CD8-positive, alpha-beta memory T cell (primary cell): Measurements from ENCODE around the gene CES3. TPM values are rescaled to one million over a fixed set of nuclear protein-coding genes. Genes with fewer than 3 reads are reported as not detected.
A peak's percentile ranks its signal among the peaks of the same experiment; 100 is the strongest.

ENCODE experiments used
- CTCF ChIA-PET: fragments of 350-600 bp; sonication (Branson Sonifier 250); formaldehyde crosslinking; loops from one replicate; lab custom pipeline; 2021; ENCODE audit warnings: antibody characterized with exemption; lab: Charles Lee
- POLR2A ChIA-PET: fragments of 350-600 bp; sonication (Branson Sonifier 250); formaldehyde crosslinking; loops from one replicate; lab custom pipeline; 2021; ENCODE audit warnings: antibody characterized with exemption; lab: Charles Lee
- DNase-seq, 5 donors: peaks; one replicate each; pipeline versions ENCODE4 v3.0.0 to v3.0.0-alpha.2; 2020 to 2022; ENCODE audit warnings: mixed read lengths in 1 of 5
- H3K27ac ChIP-seq: one replicate; pipeline ENCODE4 v1.7.0; 2013; ENCODE audit warnings: low read depth, mild to moderate bottlenecking, low read length, moderate library complexity
- H3K27me3 ChIP-seq: 2 replicates; pipeline ENCODE4 v1.7.0; 2013; ENCODE audit warnings: low read length, mild to moderate bottlenecking; ENCODE audit not compliant: insufficient read depth, poor library complexity, severe bottlenecking
- H3K36me3 ChIP-seq: 2 replicates; pipeline ENCODE4 v1.7.0; 2013; ENCODE audit warnings: mild to moderate bottlenecking, low read length, moderate library complexity; ENCODE audit not compliant: insufficient read depth
- H3K4me1 ChIP-seq: 2 replicates; pipeline ENCODE4 v1.7.0; 2013; ENCODE audit warnings: mild to moderate bottlenecking, low read length, moderate library complexity; ENCODE audit not compliant: insufficient read depth
- H3K4me3 ChIP-seq: 2 replicates; pipeline ENCODE4 v1.7.0; 2013; ENCODE audit warnings: mild to moderate bottlenecking, low read length
- H3K9me3 ChIP-seq: 2 replicates; pipeline ENCODE4 v1.7.0; 2013; ENCODE audit warnings: mild to moderate bottlenecking, low read length
- H3K27ac Mint-ChIP-seq, 8 donors: one replicate each; pipeline ENCODE4 v1.8.0; 2020 to 2021; ENCODE audit warnings: mixed read lengths in 8 of 8, mild to moderate bottlenecking in 6 of 8, inconsistent platforms in 3 of 8, moderate library complexity in 3 of 8
- H3K27me3 Mint-ChIP-seq, 2 donors: one replicate each; pipeline ENCODE4 v1.8.0; 2020 to 2021; ENCODE audit warnings: mixed read lengths in 2 of 2, mild to moderate bottlenecking in 1 of 2, moderate library complexity in 1 of 2
- H3K36me3 Mint-ChIP-seq, 3 donors: one replicate each; pipeline ENCODE4 v1.8.0; 2020 to 2021; ENCODE audit warnings: mixed read lengths in 3 of 3, inconsistent platforms in 1 of 3, mild to moderate bottlenecking in 1 of 3
- H3K4me1 Mint-ChIP-seq, 3 donors: one replicate each; pipeline ENCODE4 v1.8.0; 2020 to 2021; ENCODE audit warnings: mixed read lengths in 3 of 3, inconsistent platforms in 1 of 3, mild to moderate bottlenecking in 1 of 3
- H3K4me3 Mint-ChIP-seq, 7 donors: one replicate each; pipeline ENCODE4 v1.8.0; 2020 to 2021; ENCODE audit warnings: mixed read lengths in 7 of 7, mild to moderate bottlenecking in 6 of 7, moderate library complexity in 4 of 7, inconsistent platforms in 2 of 7
- H3K9me3 Mint-ChIP-seq, 5 donors: one replicate each; pipeline ENCODE4 v1.8.0; 2020 to 2022; ENCODE audit warnings: mixed read lengths in 5 of 5, mild to moderate bottlenecking in 3 of 5, moderate library complexity in 2 of 5, inconsistent platforms in 1 of 5
- polyA plus RNA-seq: library from polyadenylated mRNA; unstranded; fragments of 300-500 nt; fragmentation: Illumina TruSeq; gene quantifications from one replicate; pipeline ENCODE4 v1.2.3, GENCODE V29; 2021
- total RNA-seq, 2 experiments: library from RNA; stranded (reverse); gene quantifications; one replicate each; pipeline ENCODE4 v1.2.3, GENCODE V29; 2021

The CES3 gene
- total and polyA plus RNA-seq, 3 experiments from 2014 or later = 0.16 to 0.24 TPM; not detected in 1

- Histone ChIP-seq H3K4me1 (peaks cover 9% of the 10 kb centered on the region), H3K27me3 (no peaks in the 10 kb centered on the region), H3K9me3 (no peaks in the 10 kb centered on the region), H3K36me3 (no peaks in the 10 kb centered on the region), H3K4me3 (no peak overlapping the region), H3K27ac (no peak overlapping the region)
- Mint-ChIP-seq H3K4me1 (peaks cover 10 to 20% (median 17%) of the 10 kb centered on the region in 3 donors), H3K27ac (peak overlapping the region in 2 of 8 donors; percentile 1 to 53), H3K9me3 (no peaks in the 10 kb centered on the region), H3K36me3 (no peaks in the 10 kb centered on the region), H3K27me3 (peaks cover 0 to 1% of the 10 kb centered on the region in 2 donors), H3K4me3 (peak overlapping the region; percentile 38 to 85 (median 64))
- ChIA-PET POLR2A (no interaction called here), CTCF (no interaction called here)
- DNase-seq = no peak
Observed at GRCh38 chr16:67001726-67002125, 40.7 kb downstream of the CES3 start.

GRCh38 chr16:67006930-67007658 is 46.0 kb downstream of the CES3 start:
- no peak overlapping the region for H3K4me3 Mint-ChIP-seq
- H3K4me3 ChIP-seq = no peak overlapping the region
- no peaks in the 10 kb centered on the region for H3K9me3 Mint-ChIP-seq
- no peak for DNase-seq
- ChIA-PET CTCF (interaction anchor here (1.0 to 1.7 kb wide), 2 partner anchors 148 to 178 kb away, joined by 4 to 5 read pairs; no protein-coding TSS in a partner anchor), POLR2A (no interaction called here)
- no peak overlapping the region for H3K27ac ChIP-seq
- H3K36me3 Mint-ChIP-seq = peaks cover 0 to 2% (median 0%) of the 10 kb centered on the region in 3 donors
- peaks cover 1 to 4% (median 3%) of the 10 kb centered on the region in 3 donors for H3K4me1 Mint-ChIP-seq
- H3K36me3 ChIP-seq = no peaks in the 10 kb centered on the region
- no peaks in the 10 kb centered on the region for H3K9me3 ChIP-seq
- H3K27me3 ChIP-seq = no peaks in the 10 kb centered on the region
- no peaks in the 10 kb centered on the region for H3K4me1 ChIP-seq
- no peak overlapping the region for H3K27ac Mint-ChIP-seq
- H3K27me3 Mint-ChIP-seq = peaks cover 0 to 5% of the 10 kb centered on the region in 2 donors

GRCh38 chr16:67009158-67009557 is 48.1 kb downstream of the CES3 start:
- POLR2A ChIA-PET = no interaction called here
- H3K36me3 ChIP-seq = no peaks in the 10 kb centered on the region
- H3K4me1 ChIP-seq = peaks cover 8% of the 10 kb centered on the region
- no peak for DNase-seq
- Mint-ChIP-seq H3K4me1 (peaks cover 0 to 7% (median 2%) of the 10 kb centered on the region in 3 donors), H3K27ac (peak overlapping the region in 2 of 8 donors; percentile 4 to 77), H3K27me3 (peaks cover 0 to 8% of the 10 kb centered on the region in 2 donors), H3K4me3 (peak overlapping the region in 1 of 7 donors; percentile 10), H3K9me3 (no peaks in the 10 kb centered on the region), H3K36me3 (peaks cover 0 to 2% (median 0%) of the 10 kb centered on the region in 3 donors)
- H3K4me3 ChIP-seq = no peak overlapping the region
- H3K9me3 ChIP-seq = no peaks in the 10 kb centered on the region
- no peaks in the 10 kb centered on the region for H3K27me3 ChIP-seq
- CTCF ChIA-PET = no interaction called here
- H3K27ac ChIP-seq = no peak overlapping the region

DNA sequence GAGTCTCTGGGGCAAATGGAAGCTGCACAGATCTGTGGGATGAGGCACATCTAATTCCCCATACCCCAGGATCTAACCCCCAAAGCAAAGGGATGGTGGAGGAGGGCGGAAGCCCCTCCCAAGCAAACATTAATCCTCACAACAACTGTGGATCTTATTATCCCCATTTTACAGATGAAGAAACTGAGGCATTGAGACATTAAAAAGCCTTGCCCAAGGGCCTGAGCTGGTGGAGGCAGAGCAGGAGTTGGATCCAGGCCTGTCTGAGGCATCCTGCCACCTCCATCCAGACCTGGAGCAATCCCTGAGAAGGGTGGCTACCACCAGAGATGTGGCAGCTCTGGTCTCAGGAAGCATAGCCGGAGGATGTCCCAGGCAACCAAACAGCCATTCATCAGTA is 50.2 kb downstream of the CES3 start:
- Histone ChIP-seq H3K27ac (no peak overlapping the region), H3K4me3 (no peak overlapping the region), H3K9me3 (no peaks in the 10 kb centered on the region), H3K4me1 (peaks cover 16% of the 10 kb centered on the region), H3K27me3 (no peaks in the 10 kb centered on the region), H3K36me3 (no peaks in the 10 kb centered on the region)
- Mint-ChIP-seq H3K4me3 (peak overlapping the region in 1 of 7 donors; percentile 22), H3K4me1 (peaks cover 0 to 10% (median 2%) of the 10 kb centered on the region in 3 donors), H3K27me3 (peaks cover 0 to 8% of the 10 kb centered on the region in 2 donors), H3K36me3 (peaks cover 0 to 2% (median 0%) of the 10 kb centered on the region in 3 donors), H3K9me3 (no peaks in the 10 kb centered on the region), H3K27ac (no peak overlapping the region)
- CTCF ChIA-PET = no interaction called here
- POLR2A ChIA-PET = no interaction called here
- DNase-seq = no peak

DNA sequence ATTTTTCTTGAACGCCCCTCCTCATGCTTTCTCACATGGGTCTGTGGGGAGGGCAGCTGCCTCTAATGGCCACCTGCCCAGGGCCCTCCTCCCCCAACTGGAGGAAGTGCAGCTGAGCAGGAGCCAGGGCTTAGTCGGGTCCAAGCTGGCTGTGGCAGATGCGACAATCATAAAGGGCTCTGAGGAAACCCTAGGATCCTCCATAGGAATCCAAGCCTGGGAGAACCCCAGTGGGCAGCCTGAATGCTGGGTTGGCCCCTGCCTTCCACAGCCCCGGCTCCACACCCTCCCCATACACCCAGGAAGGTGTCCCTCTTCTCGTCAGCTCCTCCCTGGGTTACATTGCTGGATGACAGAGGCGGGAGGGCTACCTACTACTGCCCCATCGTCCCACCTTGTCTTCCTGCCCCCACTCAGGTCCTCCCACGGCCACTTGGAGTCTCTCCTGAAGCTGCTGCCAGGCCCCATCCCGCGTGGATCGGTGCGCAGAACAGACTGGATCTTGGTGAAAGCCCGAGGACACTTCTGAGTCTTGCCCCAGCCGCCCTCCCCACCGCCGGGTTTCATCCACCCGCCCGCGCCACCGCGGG is 52.3 kb downstream of the CES3 start:
- no peak for DNase-seq
- H3K36me3 ChIP-seq = no peaks in the 10 kb centered on the region
- peak overlapping the region; percentile 53 for H3K4me3 ChIP-seq
- Mint-ChIP-seq H3K4me1 (peaks cover 2 to 10% (median 6%) of the 10 kb centered on the region in 3 donors), H3K4me3 (peak overlapping the region; percentile 23 to 80 (median 61)), H3K27ac (no peak overlapping the region), H3K27me3 (peaks cover 0 to 8% of the 10 kb centered on the region in 2 donors), H3K9me3 (no peaks in the 10 kb centered on the region), H3K36me3 (no peaks in the 10 kb centered on the region)
- no peak overlapping the region for H3K27ac ChIP-seq
- POLR2A ChIA-PET = interaction anchor here (0.5 to 3.1 kb wide), 8 partner anchors 9 to 148 kb away, joined by 3 to 10 read pairs (median 7); partner anchors contain the start of genes CBFB, FBXL8 and TRADD
- no peaks in the 10 kb centered on the region for H3K9me3 ChIP-seq
- no peaks in the 10 kb centered on the region for H3K27me3 ChIP-seq
- CTCF ChIA-PET = interaction anchor here (0.6 to 9.7 kb wide), 8 partner anchors 17 to 403 kb away, joined by 3 to 123 read pairs (median 4); partner anchors contain the start of genes FBXL8, TRADD and ZDHHC1
- H3K4me1 ChIP-seq = peaks cover 16% of the 10 kb centered on the region

DNA sequence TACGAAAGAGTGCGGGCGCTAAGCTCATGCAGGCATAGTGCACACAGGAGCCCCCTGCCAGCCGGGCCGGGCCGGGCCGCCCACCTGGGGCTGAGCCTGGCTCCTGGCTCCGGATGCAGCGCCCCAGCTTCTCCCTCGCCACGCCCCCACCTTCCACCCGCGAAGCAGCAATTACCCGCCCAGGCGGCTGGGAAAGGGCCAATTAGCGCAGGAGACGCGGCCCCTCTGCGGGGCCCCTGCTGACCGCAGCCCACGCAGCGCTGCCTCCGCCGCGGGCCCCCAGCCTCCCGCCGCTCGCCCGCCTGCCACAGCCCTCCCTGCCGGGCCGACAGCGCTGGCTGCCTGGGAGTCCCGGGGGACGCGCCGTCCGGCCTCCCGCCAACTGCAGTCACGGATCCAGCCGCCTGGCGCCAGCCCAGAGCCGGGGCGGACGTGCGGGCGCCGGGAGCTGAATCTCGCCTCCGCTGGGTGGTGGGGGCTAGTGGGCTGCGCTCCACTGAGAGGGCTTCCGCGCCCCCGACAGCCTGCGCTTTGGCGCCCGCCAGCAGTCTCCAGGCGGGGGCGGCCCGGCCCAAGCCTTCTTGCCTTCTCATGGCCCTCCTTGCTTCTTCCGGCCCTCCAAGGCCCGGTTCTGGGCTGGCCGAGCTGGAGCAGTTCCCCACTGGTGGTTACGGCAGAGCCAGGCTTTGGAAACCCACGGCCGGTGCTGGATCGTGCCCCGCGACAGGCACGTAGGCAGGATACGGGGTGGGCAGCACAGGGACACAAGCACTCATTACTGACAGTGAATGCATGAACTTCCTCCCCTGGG is 53.0 kb downstream of the CES3 start:
- no peaks in the 10 kb centered on the region for H3K27me3 ChIP-seq
- H3K9me3 ChIP-seq = no peaks in the 10 kb centered on the region
- H3K36me3 Mint-ChIP-seq = no peaks in the 10 kb centered on the region
- H3K4me1 Mint-ChIP-seq = peaks cover 2 to 10% (median 6%) of the 10 kb centered on the region in 3 donors
- peak overlapping the region; percentile 53 for H3K4me3 ChIP-seq
- no peak overlapping the region for H3K27ac ChIP-seq
- ChIA-PET CTCF (interaction anchor here (1.1 to 9.7 kb wide), 7 partner anchors 16 to 402 kb away, joined by 3 to 123 read pairs (median 5); partner anchors contain the start of genes FBXL8, TRADD and ZDHHC1), POLR2A (interaction anchor here (0.5 to 3.1 kb wide), 7 partner anchors 12 to 147 kb away, joined by 3 to 10 read pairs (median 7); partner anchors contain the start of genes CBFB, FBXL8 and TRADD)
- H3K4me1 ChIP-seq = peaks cover 16% of the 10 kb centered on the region
- peak overlapping the region; percentile 77 to 87 (median 79) for H3K4me3 Mint-ChIP-seq
- peak overlapping the region in 1 of 8 donors; percentile 50 for H3K27ac Mint-ChIP-seq
- DNase-seq = peak; percentile 56 to 80 (median 69)
- peaks cover 0 to 8% of the 10 kb centered on the region in 2 donors for H3K27me3 Mint-ChIP-seq
- H3K9me3 Mint-ChIP-seq = no peaks in the 10 kb centered on the region
- no peaks in the 10 kb centered on the region for H3K36me3 ChIP-seq

DNA sequence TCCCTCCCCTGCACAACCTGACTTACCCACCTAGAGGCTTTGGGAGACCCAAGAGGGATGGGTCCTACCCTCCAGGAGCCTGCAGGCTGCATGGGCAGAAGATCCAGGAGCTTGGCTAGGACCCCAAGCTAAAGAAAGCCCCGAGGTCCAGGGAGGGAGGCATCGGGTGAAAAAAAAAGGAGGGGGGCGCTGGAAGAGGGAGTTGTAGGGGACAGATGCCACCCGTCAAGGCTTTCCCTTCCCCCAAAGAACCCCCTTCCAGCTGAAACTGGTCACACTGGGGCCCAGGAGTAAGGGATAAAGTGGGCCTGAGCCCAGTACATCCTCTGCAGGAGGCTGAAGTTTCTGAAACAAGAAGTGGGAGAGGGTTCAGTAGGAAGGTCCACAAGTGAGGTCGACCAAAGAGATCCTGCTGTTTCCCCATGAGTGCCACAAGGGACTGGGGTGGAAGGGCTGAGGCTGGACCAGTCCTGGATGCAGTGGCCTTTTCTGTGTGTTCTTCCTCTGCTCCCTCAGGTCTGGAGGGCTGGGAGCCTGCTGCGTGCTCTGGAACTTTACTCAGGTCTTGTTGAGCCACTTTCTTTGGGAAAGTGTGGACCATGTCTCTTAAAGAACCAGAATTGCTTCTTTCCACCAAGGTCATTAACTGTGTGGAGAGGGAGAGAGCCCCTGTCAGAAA is 53.7 kb downstream of the CES3 start:
- no peaks in the 10 kb centered on the region for H3K9me3 ChIP-seq
- Mint-ChIP-seq H3K9me3 (no peaks in the 10 kb centered on the region), H3K36me3 (no peaks in the 10 kb centered on the region), H3K4me1 (peaks cover 2 to 10% (median 6%) of the 10 kb centered on the region in 3 donors), H3K4me3 (peak overlapping the region; percentile 55 to 84 (median 79)), H3K27ac (peak overlapping the region in 2 of 8 donors; percentile 47 to 50), H3K27me3 (peaks cover 0 to 8% of the 10 kb centered on the region in 2 donors)
- peak overlapping the region; percentile 53 for H3K4me3 ChIP-seq
- peaks cover 16% of the 10 kb centered on the region for H3K4me1 ChIP-seq
- no peak overlapping the region for H3K27ac ChIP-seq
- H3K36me3 ChIP-seq = no peaks in the 10 kb centered on the region
- ChIA-PET CTCF (interaction anchor here (1.1 to 9.7 kb wide), 6 partner anchors 16 to 230 kb away, joined by 3 to 123 read pairs (median 5); partner anchors contain the start of genes FBXL8 and TRADD), POLR2A (interaction anchor here (1.0 to 3.1 kb wide), 5 partner anchors 11 to 144 kb away, joined by 3 to 10 read pairs (median 6); partner anchors contain the start of genes CBFB, FBXL8 and TRADD)
- DNase-seq = no peak
- H3K27me3 ChIP-seq = no peaks in the 10 kb centered on the region
